Transverse colon (tissue), 3 donors: ENCODE measurements around the gene RBM47.

Source experiments
- POLR2A ChIP-seq: fragments of 450-650 bp; IDR thresholded peaks from one replicate; pipeline ENCODE4 v1.6.1; 2016; ENCODE audit warnings: antibody characterized with exemption, mild to moderate bottlenecking, moderate library complexity
- POLR2AphosphoS5 ChIP-seq, 3 donors: sonication (generic); formaldehyde crosslinking; IDR thresholded peaks; one replicate each; pipeline ENCODE4 v1.6.1; 2016; ENCODE audit warnings: antibody characterized with exemption in 3 of 3

DNA sequence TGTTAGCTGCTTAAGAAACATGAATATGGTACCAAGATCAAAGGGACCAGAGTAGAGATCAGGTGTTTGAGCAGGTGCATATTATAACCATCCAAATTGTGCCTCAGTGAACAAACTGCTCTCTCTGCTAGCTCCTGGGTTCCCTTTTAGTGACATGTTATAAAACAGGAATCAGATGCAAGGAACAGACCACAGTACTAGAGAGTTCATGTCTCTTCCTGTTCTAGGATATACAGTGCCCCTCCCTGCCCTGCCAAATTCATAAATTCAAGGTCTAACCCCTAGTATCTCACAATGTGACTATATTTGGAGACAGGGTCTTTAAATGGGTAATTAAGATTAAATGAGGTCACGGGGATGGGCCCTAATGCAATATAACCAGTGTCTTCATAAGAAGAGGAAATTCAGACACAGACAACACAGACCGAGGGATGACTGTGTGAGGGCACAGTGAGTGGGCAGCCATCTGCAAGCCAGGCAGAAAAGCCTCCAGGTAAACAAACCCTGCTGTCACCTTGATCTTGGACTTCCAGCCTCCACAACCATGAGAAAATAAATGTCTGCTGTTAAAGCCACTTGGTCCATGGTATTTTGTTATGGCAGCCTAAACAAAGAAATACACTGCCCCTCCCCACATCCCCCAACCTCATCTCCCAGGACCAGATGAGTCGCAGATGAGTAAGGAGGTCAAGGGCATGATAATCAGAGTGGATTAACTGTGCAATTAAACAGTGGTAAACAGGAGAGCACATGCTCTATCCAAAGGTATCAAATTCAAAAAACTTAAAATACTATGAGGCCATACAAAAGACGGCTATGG, 82.5 kb downstream of the RBM47 start:
- TF ChIP-seq POLR2AphosphoS5 (IDR thresholded peaks at IDR 0.05) = peak in 2 of 3 donors; percentile 2 to 11
- TF ChIP-seq POLR2A = peak; percentile 26
